Measurements from ENCODE around the gene APBA3.

APBA3 gene, protein sequence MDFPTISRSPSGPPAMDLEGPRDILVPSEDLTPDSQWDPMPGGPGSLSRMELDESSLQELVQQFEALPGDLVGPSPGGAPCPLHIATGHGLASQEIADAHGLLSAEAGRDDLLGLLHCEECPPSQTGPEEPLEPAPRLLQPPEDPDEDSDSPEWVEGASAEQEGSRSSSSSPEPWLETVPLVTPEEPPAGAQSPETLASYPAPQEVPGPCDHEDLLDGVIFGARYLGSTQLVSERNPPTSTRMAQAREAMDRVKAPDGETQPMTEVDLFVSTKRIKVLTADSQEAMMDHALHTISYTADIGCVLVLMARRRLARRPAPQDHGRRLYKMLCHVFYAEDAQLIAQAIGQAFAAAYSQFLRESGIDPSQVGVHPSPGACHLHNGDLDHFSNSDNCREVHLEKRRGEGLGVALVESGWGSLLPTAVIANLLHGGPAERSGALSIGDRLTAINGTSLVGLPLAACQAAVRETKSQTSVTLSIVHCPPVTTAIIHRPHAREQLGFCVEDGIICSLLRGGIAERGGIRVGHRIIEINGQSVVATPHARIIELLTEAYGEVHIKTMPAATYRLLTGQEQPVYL

DNA sequence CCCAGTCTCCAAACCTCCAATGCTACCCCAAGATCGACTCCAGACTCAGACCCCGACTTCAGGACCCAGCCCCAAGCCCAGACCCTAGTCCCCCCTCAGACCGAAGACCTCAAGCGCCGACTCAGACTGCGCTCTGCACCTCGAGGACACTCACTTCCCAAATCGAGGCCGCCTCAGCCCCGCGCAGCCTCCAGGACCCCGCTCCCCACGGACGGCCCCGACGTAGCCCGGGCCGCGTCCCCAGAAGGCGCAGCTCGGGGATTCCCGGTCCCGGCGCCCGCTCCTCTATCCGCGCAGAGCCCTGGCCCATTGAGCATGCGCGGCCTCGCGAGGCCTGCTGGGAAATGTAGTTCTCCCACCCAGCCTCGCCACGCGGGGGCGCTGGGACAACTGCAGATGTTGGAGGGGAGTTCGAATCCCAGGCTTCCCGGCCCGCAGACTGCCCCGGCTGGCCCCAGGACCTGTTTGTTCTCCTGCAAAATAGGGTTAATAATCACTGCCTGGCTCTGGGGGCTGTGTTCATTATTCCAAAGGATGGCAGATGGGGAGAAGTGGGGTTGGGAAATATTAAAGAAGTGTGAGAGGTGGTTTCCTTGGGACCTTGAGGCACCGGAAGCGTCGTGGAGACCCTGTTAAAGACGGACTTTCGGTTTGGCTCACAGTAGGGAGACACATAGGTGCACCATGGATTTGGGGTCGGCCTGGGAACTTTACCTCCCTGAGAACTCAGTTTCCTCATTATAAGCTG is at the start of gene APBA3:
Gene APBA3 (minus strand): TSS at position 311 of the 748 bp plus-strand sequence. CDS start 1,428 bp downstream, outside the sequence.
- CTCF ChIA-PET, result interaction anchor here (0.6 to 1.4 kb wide), 6 partner anchors 11 to 154 kb away, joined by 3 to 9 read pairs (median 4); no protein-coding TSS in a partner anchor
- H3K4me3 ChIP-seq (ENCODE audit: low read depth, low read length), result peak within 1 kb of the TSS; percentile 96
- H3K27ac ChIP-seq (ENCODE audit: extremely low read depth, low read depth, low read length), result peak within 1 kb of the TSS; percentile 68
- POLR2A ChIA-PET, result interaction anchor here (0.6 to 2.4 kb wide), 9 partner anchors 8 to 582 kb away, joined by 3 to 10 read pairs (median 6); partner anchors contain the start of genes MPND and PIP5K1C
- no peaks in the 10 kb centered on the region; the same call in 1 of the 2 replicates for H3K4me1 ChIP-seq (ENCODE audit: control insufficient read depth, insufficient read depth, low read length)
- no peaks in the 10 kb centered on the region for H3K9me3 ChIP-seq (ENCODE audit: control insufficient read depth, insufficient read depth, low read depth, low read length)
- H3K36me3 ChIP-seq (ENCODE audit: control insufficient read depth in 2 of 2, insufficient read depth in 1 of 2, low read length in 2 of 2), result peaks cover 7 to 24% of the 10 kb centered on the region in 2 experiments; a peak in 2 of 3 replicates
- peak; percentile 26; the same call in 1 of the 2 replicates for TF ChIP-seq ZNF391 (tag by site-specific recombination; IDR thresholded peaks at IDR 0.05; ENCODE audit: borderline replicate concordance, low read depth)
- TF ChIP-seq, protein P1, sequence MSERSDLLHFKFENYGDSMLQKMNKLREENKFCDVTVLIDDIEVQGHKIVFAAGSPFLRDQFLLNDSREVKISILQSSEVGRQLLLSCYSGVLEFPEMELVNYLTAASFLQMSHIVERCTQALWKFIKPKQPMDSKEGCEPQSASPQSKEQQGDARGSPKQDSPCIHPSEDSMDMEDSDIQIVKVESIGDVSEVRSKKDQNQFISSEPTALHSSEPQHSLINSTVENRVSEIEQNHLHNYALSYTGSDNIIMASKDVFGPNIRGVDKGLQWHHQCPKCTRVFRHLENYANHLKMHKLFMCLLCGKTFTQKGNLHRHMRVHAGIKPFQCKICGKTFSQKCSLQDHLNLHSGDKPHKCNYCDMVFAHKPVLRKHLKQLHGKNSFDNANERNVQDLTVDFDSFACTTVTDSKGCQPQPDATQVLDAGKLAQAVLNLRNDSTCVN (tag by site-specific recombination; optimal IDR thresholded peaks at IDR 0.05), result peak; percentile 81
- TF ChIP-seq ZNF302 (tag by site-specific recombination; IDR thresholded peaks at IDR 0.05; ENCODE audit: low read depth), result no peak
- TF ChIP-seq KLF8 (tag by site-specific recombination; IDR thresholded peaks at IDR 0.05), result peak; percentile 58
- no peak for TF ChIP-seq WT1 (tag by site-specific recombination; IDR thresholded peaks at IDR 0.05)
- TF ChIP-seq, protein P2, sequence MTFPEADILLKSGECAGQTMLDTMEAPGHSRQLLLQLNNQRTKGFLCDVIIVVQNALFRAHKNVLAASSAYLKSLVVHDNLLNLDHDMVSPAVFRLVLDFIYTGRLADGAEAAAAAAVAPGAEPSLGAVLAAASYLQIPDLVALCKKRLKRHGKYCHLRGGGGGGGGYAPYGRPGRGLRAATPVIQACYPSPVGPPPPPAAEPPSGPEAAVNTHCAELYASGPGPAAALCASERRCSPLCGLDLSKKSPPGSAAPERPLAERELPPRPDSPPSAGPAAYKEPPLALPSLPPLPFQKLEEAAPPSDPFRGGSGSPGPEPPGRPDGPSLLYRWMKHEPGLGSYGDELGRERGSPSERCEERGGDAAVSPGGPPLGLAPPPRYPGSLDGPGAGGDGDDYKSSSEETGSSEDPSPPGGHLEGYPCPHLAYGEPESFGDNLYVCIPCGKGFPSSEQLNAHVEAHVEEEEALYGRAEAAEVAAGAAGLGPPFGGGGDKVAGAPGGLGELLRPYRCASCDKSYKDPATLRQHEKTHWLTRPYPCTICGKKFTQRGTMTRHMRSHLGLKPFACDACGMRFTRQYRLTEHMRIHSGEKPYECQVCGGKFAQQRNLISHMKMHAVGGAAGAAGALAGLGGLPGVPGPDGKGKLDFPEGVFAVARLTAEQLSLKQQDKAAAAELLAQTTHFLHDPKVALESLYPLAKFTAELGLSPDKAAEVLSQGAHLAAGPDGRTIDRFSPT (tag by site-specific recombination; IDR thresholded peaks at IDR 0.05), result no peak
- TF ChIP-seq SCRT2 (tag by site-specific recombination; IDR thresholded peaks at IDR 0.05), result peak; percentile 56; the same call in 1 of the 2 replicates
- TF ChIP-seq ZNF701 (tag by site-specific recombination; IDR thresholded peaks at IDR 0.05), result 0 out of 2 replicates have a peak, but pooled peaks have one; percentile 43
- TF ChIP-seq, protein P3, sequence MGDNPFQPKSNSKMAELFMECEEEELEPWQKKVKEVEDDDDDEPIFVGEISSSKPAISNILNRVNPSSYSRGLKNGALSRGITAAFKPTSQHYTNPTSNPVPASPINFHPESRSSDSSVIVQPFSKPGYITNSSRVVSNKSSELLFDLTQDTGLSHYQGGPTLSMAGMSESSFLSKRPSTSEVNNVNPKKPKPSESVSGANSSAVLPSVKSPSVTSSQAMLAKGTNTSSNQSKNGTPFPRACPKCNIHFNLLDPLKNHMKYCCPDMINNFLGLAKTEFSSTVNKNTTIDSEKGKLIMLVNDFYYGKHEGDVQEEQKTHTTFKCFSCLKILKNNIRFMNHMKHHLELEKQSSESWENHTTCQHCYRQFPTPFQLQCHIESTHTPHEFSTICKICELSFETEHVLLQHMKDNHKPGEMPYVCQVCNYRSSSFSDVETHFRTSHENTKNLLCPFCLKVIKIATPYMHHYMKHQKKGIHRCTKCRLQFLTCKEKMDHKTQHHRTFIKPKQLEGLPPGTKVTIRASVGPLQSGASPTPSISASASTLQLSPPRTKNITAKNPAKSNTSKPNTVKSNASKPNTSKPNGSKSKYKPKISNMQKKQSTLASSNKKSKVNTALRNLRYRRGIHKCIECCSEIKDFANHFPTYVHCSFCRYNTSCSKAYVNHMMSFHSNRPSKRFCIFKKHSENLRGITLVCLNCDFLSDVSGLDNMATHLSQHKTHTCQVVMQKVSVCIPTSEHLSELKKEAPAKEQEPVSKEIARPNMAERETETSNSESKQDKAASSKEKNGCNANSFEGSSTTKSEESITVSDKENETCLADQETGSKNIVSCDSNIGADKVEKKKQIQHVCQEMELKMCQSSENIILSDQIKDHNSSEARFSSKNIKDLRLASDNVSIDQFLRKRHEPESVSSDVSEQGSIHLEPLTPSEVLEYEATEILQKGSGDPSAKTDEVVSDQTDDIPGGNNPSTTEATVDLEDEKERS (tag by site-specific recombination; IDR thresholded peaks at IDR 0.05), result no peak
- TF ChIP-seq, protein P4, sequence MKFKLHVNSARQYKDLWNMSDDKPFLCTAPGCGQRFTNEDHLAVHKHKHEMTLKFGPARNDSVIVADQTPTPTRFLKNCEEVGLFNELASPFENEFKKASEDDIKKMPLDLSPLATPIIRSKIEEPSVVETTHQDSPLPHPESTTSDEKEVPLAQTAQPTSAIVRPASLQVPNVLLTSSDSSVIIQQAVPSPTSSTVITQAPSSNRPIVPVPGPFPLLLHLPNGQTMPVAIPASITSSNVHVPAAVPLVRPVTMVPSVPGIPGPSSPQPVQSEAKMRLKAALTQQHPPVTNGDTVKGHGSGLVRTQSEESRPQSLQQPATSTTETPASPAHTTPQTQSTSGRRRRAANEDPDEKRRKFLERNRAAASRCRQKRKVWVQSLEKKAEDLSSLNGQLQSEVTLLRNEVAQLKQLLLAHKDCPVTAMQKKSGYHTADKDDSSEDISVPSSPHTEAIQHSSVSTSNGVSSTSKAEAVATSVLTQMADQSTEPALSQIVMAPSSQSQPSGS (tag by site-specific recombination; IDR thresholded peaks at IDR 0.05; ENCODE audit: low read depth), result no peak
- no peak for TF ChIP-seq ZNF670 (tag by site-specific recombination; IDR thresholded peaks at IDR 0.05; ENCODE audit: low read depth)
- TF ChIP-seq, protein P5, sequence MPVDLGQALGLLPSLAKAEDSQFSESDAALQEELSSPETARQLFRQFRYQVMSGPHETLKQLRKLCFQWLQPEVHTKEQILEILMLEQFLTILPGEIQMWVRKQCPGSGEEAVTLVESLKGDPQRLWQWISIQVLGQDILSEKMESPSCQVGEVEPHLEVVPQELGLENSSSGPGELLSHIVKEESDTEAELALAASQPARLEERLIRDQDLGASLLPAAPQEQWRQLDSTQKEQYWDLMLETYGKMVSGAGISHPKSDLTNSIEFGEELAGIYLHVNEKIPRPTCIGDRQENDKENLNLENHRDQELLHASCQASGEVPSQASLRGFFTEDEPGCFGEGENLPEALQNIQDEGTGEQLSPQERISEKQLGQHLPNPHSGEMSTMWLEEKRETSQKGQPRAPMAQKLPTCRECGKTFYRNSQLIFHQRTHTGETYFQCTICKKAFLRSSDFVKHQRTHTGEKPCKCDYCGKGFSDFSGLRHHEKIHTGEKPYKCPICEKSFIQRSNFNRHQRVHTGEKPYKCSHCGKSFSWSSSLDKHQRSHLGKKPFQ (tag by site-specific recombination; IDR thresholded peaks at IDR 0.05), result no peak
- TF ChIP-seq ZNF366 (tag by site-specific recombination; conservative IDR thresholded peaks at IDR 0.05), result 0 out of 2 replicates have a peak, but pooled peaks have one; percentile 10
- peak; percentile 68; the same call in 1 of the 2 replicates for TF ChIP-seq ZNF24 (tag by site-specific recombination; IDR thresholded peaks at IDR 0.05)
- peak; percentile 98 for TF ChIP-seq ZNF561 (tag by site-specific recombination; IDR thresholded peaks at IDR 0.05; ENCODE audit: borderline replicate concordance)
- no peak; the same call in 1 of the 2 replicates for TF ChIP-seq ZBTB7A (tag by site-specific recombination; IDR thresholded peaks at IDR 0.05; ENCODE audit: low read depth)
- TF ChIP-seq HOXC10 (CRISPR knock-in tag; IDR thresholded peaks at IDR 0.05), result no peak
- no peak for TF ChIP-seq ZNF248 (tag by site-specific recombination; IDR thresholded peaks at IDR 0.05)
- no peak for TF ChIP-seq ZNF202 (tag by site-specific recombination; IDR thresholded peaks at IDR 0.05; ENCODE audit: borderline replicate concordance)
- no peak for TF ChIP-seq ZNF239 (tag by site-specific recombination; IDR thresholded peaks at IDR 0.05)
- TF ChIP-seq, protein P6, sequence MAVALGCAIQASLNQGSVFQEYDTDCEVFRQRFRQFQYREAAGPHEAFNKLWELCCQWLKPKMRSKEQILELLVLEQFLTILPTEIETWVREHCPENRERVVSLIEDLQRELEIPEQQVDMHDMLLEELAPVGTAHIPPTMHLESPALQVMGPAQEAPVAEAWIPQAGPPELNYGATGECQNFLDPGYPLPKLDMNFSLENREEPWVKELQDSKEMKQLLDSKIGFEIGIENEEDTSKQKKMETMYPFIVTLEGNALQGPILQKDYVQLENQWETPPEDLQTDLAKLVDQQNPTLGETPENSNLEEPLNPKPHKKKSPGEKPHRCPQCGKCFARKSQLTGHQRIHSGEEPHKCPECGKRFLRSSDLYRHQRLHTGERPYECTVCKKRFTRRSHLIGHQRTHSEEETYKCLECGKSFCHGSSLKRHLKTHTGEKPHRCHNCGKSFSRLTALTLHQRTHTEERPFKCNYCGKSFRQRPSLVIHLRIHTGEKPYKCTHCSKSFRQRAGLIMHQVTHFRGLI (tag by site-specific recombination; IDR thresholded peaks at IDR 0.05), result no peak
- TF ChIP-seq ZNF610 (tag by site-specific recombination; IDR thresholded peaks at IDR 0.05; ENCODE audit: borderline replicate concordance), result peak; percentile 40
- no peak for TF ChIP-seq KLF1 (tag by site-specific recombination; IDR thresholded peaks at IDR 0.05)

Data from HEK293 (cell line).